DOHH2 (cell line): Measurements from ENCODE around the gene RAD51AP1.

Experiments used
- CTCF ChIP-seq: fragments of 200-600 bp; sonication (generic); IDR thresholded peaks from one replicate; pipeline ENCODE4 v1.5.1; 2014; ENCODE audit warnings: antibody characterized with exemption, mild to moderate bottlenecking, low read depth, low read length; ENCODE audit not compliant: poor library complexity, severe bottlenecking
- EZH2phosphoT487 ChIP-seq: fragments of 200-600 bp; sonication (generic); IDR thresholded peaks from 2 replicates; pipeline ENCODE4 v1.6.1; 2017; ENCODE audit warnings: borderline replicate concordance, mild to moderate bottlenecking, antibody characterized with exemption, low read length, moderate library complexity, mixed read lengths

GRCh38 chr12:4586500-4586899, 47.8 kb downstream of the RAD51AP1 start:
- TF ChIP-seq CTCF (no peak), EZH2phosphoT487 (no peak)
